Measurements from ENCODE around the gene SHH.

Gene SHH

GRCh38 chr7:155775691-155776090, 36.6 kb downstream of the SHH start:
- peaks cover 41 to 58% of the 10 kb centered on the region in 2 donors for H3K36me3 ChIP-seq (ENCODE audit: control insufficient read depth in 2 of 2, insufficient read depth in 2 of 2, low read length in 2 of 2)
- H3K27ac ChIP-seq (ENCODE audit: low read length): no peak overlapping the region
- no peaks in the 10 kb centered on the region for H3K27me3 ChIP-seq (ENCODE audit: control insufficient read depth in 1 of 2, insufficient read depth in 2 of 2, low read length in 2 of 2)
- H3K4me3 ChIP-seq (ENCODE audit: low read length in 2 of 2): no peak overlapping the region
- H3K9me3 ChIP-seq (ENCODE audit: control insufficient read depth in 2 of 2, low read length in 2 of 2): no peaks in the 10 kb centered on the region
- no peaks in the 10 kb centered on the region for H3K4me1 ChIP-seq (ENCODE audit: control insufficient read depth, insufficient read depth, low read length)
- H3K9ac ChIP-seq (ENCODE audit: low read length in 2 of 2): no peak overlapping the region

GRCh38 chr7:155774947-155775346, 37.3 kb downstream of the SHH start:
- peaks cover 41 to 56% of the 10 kb centered on the region in 2 donors for H3K36me3 ChIP-seq (ENCODE audit: control insufficient read depth in 2 of 2, insufficient read depth in 2 of 2, low read length in 2 of 2)
- H3K9ac ChIP-seq (ENCODE audit: low read length in 2 of 2): no peak overlapping the region
- H3K27me3 ChIP-seq (ENCODE audit: control insufficient read depth in 1 of 2, insufficient read depth in 2 of 2, low read length in 2 of 2): no peaks in the 10 kb centered on the region
- no peak overlapping the region for H3K4me3 ChIP-seq (ENCODE audit: low read length in 2 of 2)
- H3K9me3 ChIP-seq (ENCODE audit: control insufficient read depth in 2 of 2, low read length in 2 of 2): no peaks in the 10 kb centered on the region
- H3K27ac ChIP-seq (ENCODE audit: low read length): no peak overlapping the region
- no peaks in the 10 kb centered on the region for H3K4me1 ChIP-seq (ENCODE audit: control insufficient read depth, insufficient read depth, low read length)

GRCh38 chr7:155773531-155773930, 38.7 kb downstream of the SHH start:
- Histone ChIP-seq H3K36me3 (ENCODE audit: control insufficient read depth in 2 of 2, insufficient read depth in 2 of 2, low read length in 2 of 2) (peaks cover 51 to 64% of the 10 kb centered on the region in 2 donors), H3K9ac (ENCODE audit: low read length in 2 of 2) (no peak overlapping the region), H3K27me3 (ENCODE audit: control insufficient read depth in 1 of 2, insufficient read depth in 2 of 2, low read length in 2 of 2) (no peaks in the 10 kb centered on the region), H3K9me3 (ENCODE audit: control insufficient read depth in 2 of 2, low read length in 2 of 2) (no peaks in the 10 kb centered on the region), H3K27ac (ENCODE audit: low read length) (no peak overlapping the region), H3K4me3 (ENCODE audit: low read length in 2 of 2) (no peak overlapping the region), H3K4me1 (ENCODE audit: control insufficient read depth, insufficient read depth, low read length) (no peaks in the 10 kb centered on the region)

- Histone ChIP-seq H3K9me3 (ENCODE audit: control insufficient read depth in 2 of 2, low read length in 2 of 2) (no peaks in the 10 kb centered on the region), H3K4me3 (ENCODE audit: low read length in 2 of 2) (no peak overlapping the region), H3K27me3 (ENCODE audit: control insufficient read depth in 1 of 2, insufficient read depth in 2 of 2, low read length in 2 of 2) (no peaks in the 10 kb centered on the region), H3K4me1 (ENCODE audit: control insufficient read depth, insufficient read depth, low read length) (no peaks in the 10 kb centered on the region), H3K27ac (ENCODE audit: low read length) (no peak overlapping the region), H3K9ac (ENCODE audit: low read length in 2 of 2) (no peak overlapping the region), H3K36me3 (ENCODE audit: control insufficient read depth in 2 of 2, insufficient read depth in 2 of 2, low read length in 2 of 2) (peaks cover 51 to 56% of the 10 kb centered on the region in 2 donors)
Observed at GRCh38 chr7:155770241-155770640, 42.0 kb downstream of the SHH start.

- no peaks in the 10 kb centered on the region for H3K9me3 ChIP-seq (ENCODE audit: control insufficient read depth in 2 of 2, low read length in 2 of 2)
- H3K9ac ChIP-seq (ENCODE audit: low read length in 2 of 2): no peak overlapping the region
- H3K27me3 ChIP-seq (ENCODE audit: control insufficient read depth in 1 of 2, insufficient read depth in 2 of 2, low read length in 2 of 2): no peaks in the 10 kb centered on the region
- no peaks in the 10 kb centered on the region for H3K4me1 ChIP-seq (ENCODE audit: control insufficient read depth, insufficient read depth, low read length)
- no peak overlapping the region for H3K4me3 ChIP-seq (ENCODE audit: low read length in 2 of 2)
- H3K27ac ChIP-seq (ENCODE audit: low read length): no peak overlapping the region
- peaks cover 47 to 55% of the 10 kb centered on the region in 2 donors for H3K36me3 ChIP-seq (ENCODE audit: control insufficient read depth in 2 of 2, insufficient read depth in 2 of 2, low read length in 2 of 2)
Observed at GRCh38 chr7:155769701-155770100, 42.6 kb downstream of the SHH start.

GRCh38 chr7:155766966-155767916, 45.0 kb downstream of the SHH start:
- Histone ChIP-seq H3K27me3 (ENCODE audit: control insufficient read depth in 1 of 2, insufficient read depth in 2 of 2, low read length in 2 of 2) (no peaks in the 10 kb centered on the region), H3K9ac (ENCODE audit: low read length in 2 of 2) (no peak overlapping the region), H3K9me3 (ENCODE audit: control insufficient read depth in 2 of 2, low read length in 2 of 2) (no peaks in the 10 kb centered on the region), H3K4me3 (ENCODE audit: low read length in 2 of 2) (no peak overlapping the region), H3K27ac (ENCODE audit: low read length) (no peak overlapping the region), H3K4me1 (ENCODE audit: control insufficient read depth, insufficient read depth, low read length) (peaks cover 3% of the 10 kb centered on the region), H3K36me3 (ENCODE audit: control insufficient read depth in 2 of 2, insufficient read depth in 2 of 2, low read length in 2 of 2) (peaks cover 47 to 54% of the 10 kb centered on the region in 2 donors)

GRCh38 chr7:155766386-155766785, 45.9 kb downstream of the SHH start:
- Histone ChIP-seq H3K4me1 (ENCODE audit: control insufficient read depth, insufficient read depth, low read length) (peaks cover 5% of the 10 kb centered on the region), H3K27ac (ENCODE audit: low read length) (no peak overlapping the region), H3K36me3 (ENCODE audit: control insufficient read depth in 2 of 2, insufficient read depth in 2 of 2, low read length in 2 of 2) (peaks cover 43 to 51% of the 10 kb centered on the region in 2 donors), H3K9me3 (ENCODE audit: control insufficient read depth in 2 of 2, low read length in 2 of 2) (no peaks in the 10 kb centered on the region), H3K4me3 (ENCODE audit: low read length in 2 of 2) (no peak overlapping the region), H3K9ac (ENCODE audit: low read length in 2 of 2) (no peak overlapping the region), H3K27me3 (ENCODE audit: control insufficient read depth in 1 of 2, insufficient read depth in 2 of 2, low read length in 2 of 2) (no peaks in the 10 kb centered on the region)

GRCh38 chr7:155765458-155765857, 46.8 kb downstream of the SHH start:
- Histone ChIP-seq H3K4me1 (ENCODE audit: control insufficient read depth, insufficient read depth, low read length) (peaks cover 5% of the 10 kb centered on the region), H3K36me3 (ENCODE audit: control insufficient read depth in 2 of 2, insufficient read depth in 2 of 2, low read length in 2 of 2) (peaks cover 41 to 49% of the 10 kb centered on the region in 2 donors)

GRCh38 chr7:155764438-155764793, 47.8 kb downstream of the SHH start:
- peaks cover 38 to 45% of the 10 kb centered on the region in 2 donors for H3K36me3 ChIP-seq (ENCODE audit: control insufficient read depth in 2 of 2, insufficient read depth in 2 of 2, low read length in 2 of 2)
- peaks cover 5% of the 10 kb centered on the region for H3K4me1 ChIP-seq (ENCODE audit: control insufficient read depth, insufficient read depth, low read length)
- no peak overlapping the region for H3K27ac ChIP-seq (ENCODE audit: low read length)
- H3K9ac ChIP-seq (ENCODE audit: low read length in 2 of 2): no peak overlapping the region
- H3K27me3 ChIP-seq (ENCODE audit: control insufficient read depth in 1 of 2, insufficient read depth in 2 of 2, low read length in 2 of 2): no peaks in the 10 kb centered on the region
- no peak overlapping the region for H3K4me3 ChIP-seq (ENCODE audit: low read length in 2 of 2)
- no peaks in the 10 kb centered on the region for H3K9me3 ChIP-seq (ENCODE audit: control insufficient read depth in 2 of 2, low read length in 2 of 2)

More at GRCh38 chr7:155765458-155765857, 46.8 kb downstream of the SHH start:
- Histone ChIP-seq H3K9me3 (ENCODE audit: control insufficient read depth in 2 of 2, low read length in 2 of 2) (no peaks in the 10 kb centered on the region), H3K27me3 (ENCODE audit: control insufficient read depth in 1 of 2, insufficient read depth in 2 of 2, low read length in 2 of 2) (no peaks in the 10 kb centered on the region), H3K4me3 (ENCODE audit: low read length in 2 of 2) (no peak overlapping the region), H3K9ac (ENCODE audit: low read length in 2 of 2) (no peak overlapping the region), H3K27ac (ENCODE audit: low read length) (no peak overlapping the region)

- H3K9me3 ChIP-seq (ENCODE audit: control insufficient read depth in 2 of 2, low read length in 2 of 2): no peaks in the 10 kb centered on the region
- peaks cover 33 to 41% of the 10 kb centered on the region in 2 donors for H3K36me3 ChIP-seq (ENCODE audit: control insufficient read depth in 2 of 2, insufficient read depth in 2 of 2, low read length in 2 of 2)
- H3K27me3 ChIP-seq (ENCODE audit: control insufficient read depth in 1 of 2, insufficient read depth in 2 of 2, low read length in 2 of 2): no peaks in the 10 kb centered on the region
- H3K27ac ChIP-seq (ENCODE audit: low read length): no peak overlapping the region
- H3K9ac ChIP-seq (ENCODE audit: low read length in 2 of 2): no peak overlapping the region
- peaks cover 5% of the 10 kb centered on the region for H3K4me1 ChIP-seq (ENCODE audit: control insufficient read depth, insufficient read depth, low read length)
- no peak overlapping the region for H3K4me3 ChIP-seq (ENCODE audit: low read length in 2 of 2)
Observed at GRCh38 chr7:155763691-155764437, 48.4 kb downstream of the SHH start.
